Hepatocyte (in vitro differentiated cells): Measurements from ENCODE around the gene TRHDE. TPM values are rescaled to one million over a fixed set of nuclear protein-coding genes. Genes with fewer than 3 reads are reported as not detected.

Source experiments
- DNase-seq: peaks from one replicate; pipeline ENCODE4 v3.0.0-alpha.2; 2016; ENCODE audit warnings: low spot score
- H2AFZ ChIP-seq: fragments of 200-600 bp; sonication (generic); 2 replicates; pipeline ENCODE4 v1.6.0; 2016; ENCODE audit warnings: antibody characterized with exemption, mild to moderate bottlenecking
- H3K27ac ChIP-seq: fragments of 200-600 bp; sonication (generic); 2 replicates; pipeline ENCODE4 v1.5.1; 2016; ENCODE audit warnings: mild to moderate bottlenecking
- H3K27me3 ChIP-seq: fragments of 200-600 bp; sonication (generic); 2 replicates; pipeline ENCODE4 v1.6.1; 2016
- H3K36me3 ChIP-seq: fragments of 200-600 bp; sonication (generic); replicated peaks from 2 replicates; pipeline ENCODE4 v1.5.1; 2016; ENCODE audit warnings: low read depth; ENCODE audit not compliant: insufficient read depth
- H3K4me1 ChIP-seq: fragments of 200-600 bp; sonication (generic); 2 replicates; pipeline ENCODE4 v1.5.1; 2016; ENCODE audit warnings: mild to moderate bottlenecking, moderate library complexity; ENCODE audit not compliant: insufficient read depth
- H3K4me2 ChIP-seq: fragments of 200-600 bp; sonication (generic); 2 replicates; pipeline ENCODE4 v1.6.0; 2016
- H3K4me3 ChIP-seq: fragments of 200-600 bp; sonication (generic); 2 replicates; pipeline ENCODE4 v1.5.1; 2016; ENCODE audit warnings: mild to moderate bottlenecking
- H3K79me2 ChIP-seq: fragments of 200-600 bp; sonication (generic); 2 replicates; pipeline ENCODE4 v1.6.0; 2017; ENCODE audit warnings: mild to moderate bottlenecking
- H3K9me2 ChIP-seq: fragments of 200-600 bp; sonication (generic); replicated peaks from 2 replicates; pipeline ENCODE4 v1.6.0; 2017; ENCODE audit warnings: mild to moderate bottlenecking; ENCODE audit not compliant: insufficient read depth
- H3K9me3 ChIP-seq: fragments of 200-600 bp; sonication (generic); 2 replicates; pipeline ENCODE4 v1.5.1; 2016; ENCODE audit warnings: low read depth, mild to moderate bottlenecking
- H4K20me1 ChIP-seq: fragments of 200-600 bp; sonication (generic); 2 replicates; pipeline ENCODE4 v1.6.0; 2016; ENCODE audit warnings: mild to moderate bottlenecking; ENCODE audit not compliant: insufficient read depth, poor library complexity, severe bottlenecking
- EZH2 ChIP-seq: fragments of 200-600 bp; sonication (generic); IDR thresholded peaks from 2 replicates; pipeline ENCODE4 v1.6.1; 2016; ENCODE audit warnings: antibody characterized with exemption, mild to moderate bottlenecking, borderline replicate concordance
- EZH2phosphoT487 ChIP-seq: fragments of 200-600 bp; sonication (generic); IDR thresholded peaks from one replicate; pipeline ENCODE4 v1.6.1; 2018; ENCODE audit warnings: antibody characterized with exemption, mild to moderate bottlenecking, low read depth, moderate library complexity; ENCODE audit not compliant: unreplicated experiment, severe bottlenecking
- WGBS: methylation state at CpG from one replicate; pipeline ENCODE4 v1.1.6; 2016; ENCODE audit warnings: low lambda C conversion rate; ENCODE audit errors: missing lambda C conversion rate; 5-methylcytosine and 5-hydroxymethylcytosine counted together
- polyA plus RNA-seq: library from polyadenylated mRNA; unstranded; fragments of >200 nt; fragmentation: Nextera tagmentation; extraction: Ambion mirVana; gene quantifications from 2 replicates; pipeline ENCODE4 v1.2.1, GENCODE V29; 2016
- total RNA-seq: library from RNA; depleted of rRNA; stranded (reverse); fragments of >200 nt; gene quantifications from 2 replicates; pipeline ENCODE4 v1.2.3, GENCODE V29; 2014
- TF ChIP-seq, protein P1 (sequence below): fragments of 200-600 bp; sonication (generic); IDR thresholded peaks from 2 replicates; pipeline ENCODE4 v1.5.1; 2016; ENCODE audit warnings: antibody characterized with exemption, mild to moderate bottlenecking; ENCODE audit not compliant: poor library complexity

Gene TRHDE
- total and polyA plus RNA-seq, 2 experiments from 2014 or later: 1.3 to 5.0 TPM

DNA sequence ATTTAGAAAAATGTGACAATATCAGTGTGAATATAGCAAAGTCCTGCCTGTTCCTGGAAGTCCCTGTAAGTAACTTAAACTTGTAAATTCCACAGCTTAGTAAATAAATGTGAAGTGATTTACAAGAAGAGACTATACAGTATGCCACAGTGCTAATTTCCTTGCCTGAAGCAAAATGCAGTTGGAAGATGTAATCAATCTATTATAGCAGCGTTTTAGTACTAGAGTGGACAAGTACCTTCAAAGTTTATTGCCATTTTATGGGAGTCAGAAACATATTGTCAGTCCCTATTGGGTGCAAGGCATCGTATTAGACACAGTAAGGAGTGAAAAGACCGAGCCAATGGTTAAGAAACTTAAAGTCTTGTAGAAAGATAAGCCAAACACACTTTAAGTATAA, 94.1 kb downstream of the TRHDE start:
- H3K27ac ChIP-seq: no peak overlapping the region

DNA sequence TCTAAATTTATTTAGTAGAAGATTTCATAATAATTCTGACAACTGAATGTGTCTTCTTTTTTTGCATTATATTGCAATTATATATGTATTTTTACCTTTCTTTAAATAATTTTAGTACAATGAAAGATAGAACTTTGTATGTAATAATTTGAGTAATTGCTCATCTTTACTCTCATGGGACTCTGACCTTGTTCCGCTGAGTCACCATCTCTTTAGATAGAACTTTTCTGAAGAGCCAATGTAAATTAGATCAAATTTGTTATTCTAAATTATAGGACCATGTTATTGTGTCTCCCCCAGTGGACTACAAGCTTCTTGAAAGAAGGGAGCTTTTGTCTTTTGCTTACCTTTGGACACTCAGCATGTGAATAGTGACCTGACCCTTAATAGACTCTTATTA, 96.1 kb downstream of the TRHDE start:
- Histone ChIP-seq H2AFZ (no peak overlapping the region), H3K4me1 (peaks cover 11% of the 10 kb centered on the region), H3K36me3 (no peaks in the 10 kb centered on the region), H3K4me2 (no peak overlapping the region), H3K9me2 (no peaks in the 10 kb centered on the region), H3K9me3 (no peaks in the 10 kb centered on the region), H4K20me1 (no peaks in the 10 kb centered on the region), H3K27me3 (no peaks in the 10 kb centered on the region), H3K27ac (no peak overlapping the region), H3K4me3 (no peak overlapping the region), H3K79me2 (no peaks in the 10 kb centered on the region)
- DNase-seq: no peak
- TF ChIP-seq, protein P1, sequence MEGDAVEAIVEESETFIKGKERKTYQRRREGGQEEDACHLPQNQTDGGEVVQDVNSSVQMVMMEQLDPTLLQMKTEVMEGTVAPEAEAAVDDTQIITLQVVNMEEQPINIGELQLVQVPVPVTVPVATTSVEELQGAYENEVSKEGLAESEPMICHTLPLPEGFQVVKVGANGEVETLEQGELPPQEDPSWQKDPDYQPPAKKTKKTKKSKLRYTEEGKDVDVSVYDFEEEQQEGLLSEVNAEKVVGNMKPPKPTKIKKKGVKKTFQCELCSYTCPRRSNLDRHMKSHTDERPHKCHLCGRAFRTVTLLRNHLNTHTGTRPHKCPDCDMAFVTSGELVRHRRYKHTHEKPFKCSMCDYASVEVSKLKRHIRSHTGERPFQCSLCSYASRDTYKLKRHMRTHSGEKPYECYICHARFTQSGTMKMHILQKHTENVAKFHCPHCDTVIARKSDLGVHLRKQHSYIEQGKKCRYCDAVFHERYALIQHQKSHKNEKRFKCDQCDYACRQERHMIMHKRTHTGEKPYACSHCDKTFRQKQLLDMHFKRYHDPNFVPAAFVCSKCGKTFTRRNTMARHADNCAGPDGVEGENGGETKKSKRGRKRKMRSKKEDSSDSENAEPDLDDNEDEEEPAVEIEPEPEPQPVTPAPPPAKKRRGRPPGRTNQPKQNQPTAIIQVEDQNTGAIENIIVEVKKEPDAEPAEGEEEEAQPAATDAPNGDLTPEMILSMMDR: no peak
- TF ChIP-seq EZH2phosphoT487 (no peak), EZH2 (no peak)
- WGBS: 97% methylated on average over 1 of the region's 1 CpG

More for the DNA sequence above, 94.1 kb downstream of the TRHDE start:
- Histone ChIP-seq H3K27me3 (no peaks in the 10 kb centered on the region), H2AFZ (no peak overlapping the region), H3K4me1 (peaks cover 11% of the 10 kb centered on the region), H4K20me1 (no peaks in the 10 kb centered on the region), H3K36me3 (no peaks in the 10 kb centered on the region), H3K4me3 (no peak overlapping the region), H3K79me2 (no peaks in the 10 kb centered on the region), H3K4me2 (no peak overlapping the region), H3K9me3 (no peaks in the 10 kb centered on the region), H3K9me2 (no peaks in the 10 kb centered on the region)
- 46% methylated on average over 3 of the region's 3 CpGs for WGBS
- no peak for TF ChIP-seq EZH2
- TF ChIP-seq, protein P1: no peak
- TF ChIP-seq EZH2phosphoT487: no peak
- no peak for DNase-seq

DNA sequence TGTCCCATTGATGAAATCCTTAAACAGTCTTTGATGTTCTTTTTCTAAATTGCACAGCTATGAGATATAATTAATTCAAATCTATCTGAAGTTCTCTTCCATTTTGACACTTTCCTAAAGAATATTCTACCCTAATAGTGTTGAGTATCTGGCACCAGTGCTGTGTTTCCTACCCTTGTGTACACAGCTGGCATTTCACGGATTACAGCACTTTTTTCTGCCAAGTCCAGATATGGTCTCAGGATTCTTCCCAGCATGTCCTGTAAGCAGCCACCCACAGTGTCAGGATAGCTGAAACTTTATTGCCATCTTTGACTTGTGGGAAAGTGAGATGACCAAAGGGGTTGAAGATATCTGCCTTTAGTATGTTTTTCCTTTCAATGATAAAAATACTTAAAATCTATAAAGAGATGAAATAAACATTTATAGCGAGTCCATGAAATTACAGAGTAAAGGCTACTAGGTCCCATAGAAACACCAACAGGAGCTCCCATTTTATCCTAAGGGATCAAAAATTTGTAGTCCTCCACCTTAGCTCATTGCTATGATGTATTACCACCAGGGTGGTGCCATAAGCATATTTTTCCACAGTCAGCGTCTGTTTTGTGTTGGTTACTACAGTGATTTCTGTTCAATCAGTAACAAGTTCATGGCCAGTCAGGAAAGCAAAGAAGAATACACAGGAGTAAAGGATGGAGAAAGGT, 96.7 kb downstream of the TRHDE start:
- Histone ChIP-seq H3K4me1 (peaks cover 11% of the 10 kb centered on the region), H3K27ac (peak overlapping the region; percentile 43), H3K9me2 (no peaks in the 10 kb centered on the region), H3K4me2 (peak overlapping the region; percentile 38), H4K20me1 (no peaks in the 10 kb centered on the region), H3K36me3 (no peaks in the 10 kb centered on the region), H3K4me3 (no peak overlapping the region), H3K9me3 (no peaks in the 10 kb centered on the region), H2AFZ (no peak overlapping the region), H3K27me3 (no peaks in the 10 kb centered on the region), H3K79me2 (no peaks in the 10 kb centered on the region)
- WGBS: 60% methylated on average over 3 of the region's 3 CpGs
- no peak for TF ChIP-seq EZH2
- TF ChIP-seq, protein P1: no peak
- TF ChIP-seq EZH2phosphoT487: no peak
- DNase-seq: no peak
